Stomach smooth muscle (tissue), 2 donors: ENCODE results near the gene PKD1L1.

Source experiments
- H3K27ac ChIP-seq: one replicate; pipeline ENCODE4 v1.7.0; 2013; ENCODE audit warnings: mild to moderate bottlenecking, low read length, inconsistent platforms
- H3K27me3 ChIP-seq, 2 donors: one replicate each; pipeline ENCODE4 v1.7.0; 2013; ENCODE audit warnings: low read length in 2 of 2; ENCODE audit not compliant: insufficient read depth in 2 of 2, control insufficient read depth in 1 of 2
- H3K36me3 ChIP-seq, 2 donors: one replicate each; pipeline ENCODE4 v1.7.0; 2013; ENCODE audit warnings: low read length in 2 of 2; ENCODE audit not compliant: control insufficient read depth in 2 of 2, insufficient read depth in 2 of 2
- H3K4me1 ChIP-seq: one replicate; pipeline ENCODE4 v1.7.0; 2013; ENCODE audit warnings: low read length; ENCODE audit not compliant: control insufficient read depth, insufficient read depth
- H3K4me3 ChIP-seq, 2 donors: one replicate each; pipeline ENCODE4 v1.7.0; 2013; ENCODE audit warnings: low read length in 2 of 2
- H3K9ac ChIP-seq, 2 donors: one replicate each; pipeline ENCODE4 v1.7.0; 2013; ENCODE audit warnings: low read length in 2 of 2, mild to moderate bottlenecking in 1 of 2
- H3K9me3 ChIP-seq, 2 donors: one replicate each; pipeline ENCODE4 v1.7.0; 2013; ENCODE audit warnings: low read length in 2 of 2; ENCODE audit not compliant: control insufficient read depth in 2 of 2
- donor health status: healthy.
- donor health status: Pancreatic carcinoma.

The PKD1L1 gene

DNA sequence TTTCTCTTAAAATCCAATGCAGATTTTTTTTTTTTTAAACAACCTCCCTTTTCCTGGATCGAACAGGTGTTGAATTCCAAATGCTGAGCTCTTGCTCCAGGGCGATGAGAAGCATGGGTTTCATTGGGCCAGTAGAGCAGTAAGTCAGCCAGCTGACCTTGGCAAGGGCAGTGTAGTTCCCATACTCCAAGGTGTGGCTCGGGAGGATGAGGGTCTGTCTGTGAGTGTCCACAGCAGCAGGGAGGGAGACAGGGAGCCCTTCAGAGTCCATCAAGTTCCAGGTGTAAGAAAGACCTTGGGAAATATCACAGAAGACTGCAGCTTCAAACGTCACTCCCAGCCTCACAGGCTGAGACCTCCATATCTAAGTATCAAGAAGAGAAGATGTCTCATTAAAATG, 50.4 kb downstream of the PKD1L1 start:
- H3K4me1 ChIP-seq = no peaks in the 10 kb centered on the region
- H3K36me3 ChIP-seq = no peaks in the 10 kb centered on the region
- peaks cover 0 to 4% of the 10 kb centered on the region in 2 donors for H3K27me3 ChIP-seq
- H3K4me3 ChIP-seq = no peak overlapping the region
- no peaks in the 10 kb centered on the region for H3K9me3 ChIP-seq
- H3K9ac ChIP-seq = no peak overlapping the region
- no peak overlapping the region for H3K27ac ChIP-seq

DNA sequence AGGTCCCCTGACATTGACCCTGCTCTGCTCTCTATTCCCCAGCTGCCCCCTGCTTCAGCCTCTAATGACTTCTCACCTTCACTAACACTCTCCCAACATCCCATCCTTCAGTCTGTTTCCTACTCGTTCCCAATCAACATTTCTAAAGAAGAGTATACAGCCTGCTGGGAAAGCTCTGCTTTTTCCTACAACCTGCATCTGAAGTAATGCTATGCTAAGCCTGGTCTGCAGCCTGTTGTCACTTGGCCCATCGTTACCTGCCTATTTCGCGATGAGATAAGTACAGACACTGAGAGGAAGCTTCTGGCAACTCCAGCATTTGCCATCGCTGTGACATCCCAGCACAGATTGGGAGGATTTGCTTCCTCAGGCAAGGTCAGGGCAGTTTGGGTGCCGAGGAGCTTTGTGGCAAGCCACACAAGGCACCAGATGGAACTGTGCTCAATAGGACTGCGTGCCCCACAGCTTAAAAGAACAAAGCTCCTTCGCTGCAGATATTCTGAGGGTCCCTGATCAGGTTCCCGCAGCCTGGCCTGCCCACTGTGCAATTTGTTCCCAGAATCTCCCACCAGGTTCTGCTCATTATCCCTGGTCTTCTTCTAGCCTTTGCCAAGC, 51.4 kb downstream of the PKD1L1 start:
- H3K36me3 ChIP-seq = no peaks in the 10 kb centered on the region
- H3K4me1 ChIP-seq = no peaks in the 10 kb centered on the region
- H3K9me3 ChIP-seq = no peaks in the 10 kb centered on the region
- no peak overlapping the region for H3K9ac ChIP-seq
- no peak overlapping the region for H3K4me3 ChIP-seq
- no peak overlapping the region for H3K27ac ChIP-seq
- H3K27me3 ChIP-seq = peaks cover 0 to 4% of the 10 kb centered on the region in 2 donors

DNA sequence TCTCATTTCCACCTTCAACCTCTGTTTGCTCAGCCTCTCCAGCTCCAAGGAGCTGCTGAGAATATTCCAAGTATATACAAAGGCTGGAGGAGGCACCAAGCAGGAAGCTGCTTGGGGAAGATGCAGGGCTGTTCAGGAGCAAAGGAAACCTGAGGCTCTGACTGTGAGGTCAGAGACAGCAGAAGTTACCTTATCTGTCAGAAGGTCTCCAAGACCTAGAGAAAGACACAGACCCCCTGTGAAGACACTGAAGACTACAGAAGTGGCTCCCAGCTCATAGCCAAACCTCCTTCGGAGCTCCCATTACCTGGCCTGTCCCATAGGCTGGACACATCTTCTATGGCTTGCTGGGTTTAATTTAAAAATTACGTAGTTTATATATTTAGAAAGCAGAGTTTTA, 53.2 kb downstream of the PKD1L1 start:
- Histone ChIP-seq H3K27ac (no peak overlapping the region), H3K27me3 (peaks cover 0 to 5% of the 10 kb centered on the region in 2 donors), H3K9me3 (no peaks in the 10 kb centered on the region), H3K4me3 (no peak overlapping the region), H3K4me1 (no peaks in the 10 kb centered on the region), H3K9ac (no peak overlapping the region), H3K36me3 (no peaks in the 10 kb centered on the region)

DNA sequence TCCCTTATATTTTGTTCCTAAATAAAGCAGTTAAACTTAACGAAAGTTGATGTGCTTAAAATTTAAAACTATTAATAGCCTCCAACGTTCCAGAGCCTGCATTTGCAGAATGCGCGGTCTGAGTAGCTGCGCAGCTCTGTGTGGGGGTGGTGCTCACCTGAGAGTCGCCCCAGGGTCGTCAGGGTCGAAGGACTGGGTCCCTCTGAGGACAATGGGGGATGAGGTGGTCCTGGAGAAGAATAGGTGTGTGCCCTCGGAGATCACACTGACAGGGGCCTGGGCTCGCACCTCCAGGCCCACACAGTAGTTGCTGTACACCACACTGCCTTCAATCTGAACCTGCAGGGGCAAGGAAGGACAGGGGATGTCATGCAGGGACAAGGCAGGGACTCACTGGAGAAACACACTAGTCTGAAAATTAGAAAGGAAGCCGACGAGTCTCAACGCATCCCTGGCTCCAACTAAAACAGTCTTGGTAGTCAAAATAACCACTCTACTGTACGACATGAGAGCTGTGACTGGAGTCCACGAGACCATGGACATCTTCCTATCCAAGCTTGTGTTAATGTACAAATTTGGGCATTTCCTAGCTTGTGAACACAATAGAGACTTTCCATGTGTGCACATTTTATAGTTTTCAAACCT, 54.4 kb downstream of the PKD1L1 start:
- H3K27me3 ChIP-seq = peaks cover 0 to 5% of the 10 kb centered on the region in 2 donors
- H3K4me3 ChIP-seq = no peak overlapping the region
- no peaks in the 10 kb centered on the region for H3K36me3 ChIP-seq
- no peaks in the 10 kb centered on the region for H3K9me3 ChIP-seq
- H3K9ac ChIP-seq = no peak overlapping the region
- H3K27ac ChIP-seq = no peak overlapping the region
- no peaks in the 10 kb centered on the region for H3K4me1 ChIP-seq

DNA sequence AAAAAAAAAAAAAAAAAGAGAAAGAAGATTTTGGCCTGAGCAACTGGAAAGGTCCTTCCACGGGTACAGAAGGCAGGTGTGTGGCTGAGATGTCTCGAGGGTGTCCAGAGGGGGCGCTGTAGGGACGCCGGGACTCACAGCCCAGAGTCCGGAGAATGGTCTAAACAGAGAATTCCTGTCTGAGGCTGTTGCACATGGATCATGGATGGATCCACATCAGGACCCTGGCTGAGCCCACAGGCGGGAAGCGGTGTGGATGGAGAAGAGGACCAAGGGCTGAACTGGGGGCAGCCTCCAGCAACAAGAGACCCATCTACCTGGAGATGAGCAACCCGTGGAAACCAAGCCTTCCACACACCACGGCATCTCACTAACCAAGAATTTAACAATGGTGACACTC, 55.0 kb downstream of the PKD1L1 start:
- H3K27me3 ChIP-seq = peaks cover 0 to 5% of the 10 kb centered on the region in 2 donors
- no peak overlapping the region for H3K4me3 ChIP-seq
- no peaks in the 10 kb centered on the region for H3K9me3 ChIP-seq
- no peaks in the 10 kb centered on the region for H3K36me3 ChIP-seq
- H3K27ac ChIP-seq = no peak overlapping the region
- no peak overlapping the region for H3K9ac ChIP-seq
- no peaks in the 10 kb centered on the region for H3K4me1 ChIP-seq

DNA sequence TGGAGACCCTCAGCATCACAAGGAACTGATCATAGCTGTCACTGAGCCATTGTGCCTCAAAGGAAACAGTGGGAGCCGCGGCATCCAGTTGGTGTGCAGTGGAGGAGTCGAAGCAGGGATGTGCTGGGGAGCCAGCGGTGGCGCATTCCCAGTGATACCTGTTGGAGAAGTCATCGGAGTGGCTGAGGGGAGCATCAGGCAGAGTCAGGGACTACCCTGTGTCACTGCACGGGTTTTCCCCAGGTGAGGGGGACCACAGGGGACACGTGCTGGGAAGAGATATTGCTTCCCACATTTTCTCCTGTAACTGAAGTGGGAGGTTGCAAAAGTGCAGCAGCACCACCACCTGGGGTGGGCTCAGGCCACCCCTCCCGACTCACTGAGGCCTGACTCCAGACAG, 57.7 kb downstream of the PKD1L1 start:
- Histone ChIP-seq H3K27ac (no peak overlapping the region), H3K9ac (no peak overlapping the region), H3K36me3 (no peaks in the 10 kb centered on the region)

DNA sequence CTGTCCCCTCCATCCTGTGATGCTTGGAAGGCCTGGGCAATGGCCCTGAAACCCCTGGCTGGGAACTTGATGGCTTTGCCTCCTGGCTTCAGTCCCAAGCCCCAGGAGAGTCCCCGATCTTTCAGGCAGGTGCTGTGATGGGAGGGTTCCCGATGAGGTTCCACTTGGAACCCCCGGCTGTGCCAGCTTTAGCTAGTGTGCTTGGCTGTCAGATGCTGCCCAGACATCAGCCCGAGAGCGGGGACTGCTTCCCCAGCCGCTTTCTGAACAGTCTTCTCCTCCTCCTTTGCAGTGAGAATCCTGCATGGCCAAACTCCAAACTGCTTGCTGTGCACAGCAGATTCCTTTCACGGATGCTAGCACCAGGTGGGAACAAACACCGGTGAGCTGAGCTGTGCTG, 58.1 kb downstream of the PKD1L1 start:
- H3K4me3 ChIP-seq = no peak overlapping the region
- no peaks in the 10 kb centered on the region for H3K4me1 ChIP-seq
- H3K27ac ChIP-seq = no peak overlapping the region
- no peaks in the 10 kb centered on the region for H3K9me3 ChIP-seq
- H3K36me3 ChIP-seq = no peaks in the 10 kb centered on the region
- peaks cover 0 to 2% of the 10 kb centered on the region in 2 donors for H3K27me3 ChIP-seq
- no peak overlapping the region for H3K9ac ChIP-seq

More for the DNA sequence above, 57.7 kb downstream of the PKD1L1 start:
- Histone ChIP-seq H3K4me1 (no peaks in the 10 kb centered on the region), H3K4me3 (no peak overlapping the region), H3K27me3 (peaks cover 0 to 2% of the 10 kb centered on the region in 2 donors), H3K9me3 (no peaks in the 10 kb centered on the region)

DNA sequence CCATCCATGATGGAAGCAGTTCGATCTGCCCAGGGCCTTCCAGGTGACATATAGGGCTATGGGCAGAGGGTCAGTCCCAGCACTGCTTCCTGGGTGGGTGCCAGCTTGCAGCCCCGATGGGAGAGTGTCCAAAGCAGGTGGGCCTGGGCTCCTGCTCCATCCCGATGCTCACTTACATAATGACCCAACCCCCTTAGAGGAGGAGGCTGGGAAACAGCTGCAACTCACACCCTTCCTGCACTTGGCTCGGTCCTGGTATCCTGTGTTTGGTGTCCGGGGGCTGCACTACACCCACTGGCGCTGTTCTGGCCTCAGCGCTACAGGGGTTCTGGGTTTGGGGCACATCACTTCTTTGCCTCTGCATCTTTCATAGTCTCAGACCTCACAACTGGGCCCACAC, 58.5 kb downstream of the PKD1L1 start:
- Histone ChIP-seq H3K9me3 (no peaks in the 10 kb centered on the region), H3K36me3 (no peaks in the 10 kb centered on the region), H3K4me1 (no peaks in the 10 kb centered on the region), H3K9ac (no peak overlapping the region), H3K27ac (no peak overlapping the region), H3K27me3 (peaks cover 0 to 2% of the 10 kb centered on the region in 2 donors), H3K4me3 (no peak overlapping the region)

DNA sequence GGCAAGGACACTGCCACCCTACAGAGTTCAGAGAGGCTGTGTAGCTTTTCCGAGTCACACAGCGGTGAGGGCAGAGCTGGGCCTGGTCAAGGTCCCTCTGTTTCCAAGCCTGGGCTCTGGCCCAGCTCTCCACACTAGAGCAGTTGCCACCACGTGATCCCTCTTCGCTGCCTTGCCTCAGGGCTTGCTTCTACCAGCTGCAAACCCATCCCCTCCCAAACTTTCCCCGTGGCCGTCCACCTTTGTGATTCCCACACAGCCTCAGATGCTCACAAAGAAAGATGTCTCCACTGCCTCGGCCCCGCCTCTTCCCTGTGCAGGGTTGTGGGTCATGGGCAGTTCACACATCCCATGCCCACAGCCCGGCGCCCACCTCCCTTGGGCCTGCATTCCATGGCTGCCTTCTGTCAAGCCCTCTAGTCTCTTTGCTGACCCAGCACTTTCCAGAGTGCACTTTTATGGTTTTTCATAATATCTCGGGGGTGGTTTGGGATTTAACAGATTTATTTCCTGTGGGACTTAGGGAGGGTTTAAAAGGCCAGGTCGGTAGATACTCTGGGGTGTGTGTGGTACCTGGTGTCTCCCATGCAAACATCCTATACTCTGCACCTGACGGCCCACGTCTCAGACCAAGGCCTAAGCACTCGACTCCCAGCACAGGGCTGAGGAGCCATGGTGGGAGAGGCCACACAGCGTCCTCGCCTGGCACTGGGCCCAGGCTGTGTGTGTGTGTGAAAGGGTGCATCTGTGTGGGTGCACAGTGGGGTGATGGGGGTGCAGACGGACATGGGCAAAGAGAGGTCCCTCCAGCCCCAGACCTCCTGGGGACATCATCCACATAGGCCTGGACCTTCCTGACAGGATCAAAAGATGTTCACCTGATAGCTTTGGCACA, 59.6 kb downstream of the PKD1L1 start:
- H3K4me3 ChIP-seq = no peak overlapping the region
- H3K4me1 ChIP-seq = no peaks in the 10 kb centered on the region
- no peaks in the 10 kb centered on the region for H3K36me3 ChIP-seq
- peaks cover 0 to 2% of the 10 kb centered on the region in 2 donors for H3K27me3 ChIP-seq
- no peak overlapping the region for H3K9ac ChIP-seq
- no peaks in the 10 kb centered on the region for H3K9me3 ChIP-seq
- no peak overlapping the region for H3K27ac ChIP-seq

DNA sequence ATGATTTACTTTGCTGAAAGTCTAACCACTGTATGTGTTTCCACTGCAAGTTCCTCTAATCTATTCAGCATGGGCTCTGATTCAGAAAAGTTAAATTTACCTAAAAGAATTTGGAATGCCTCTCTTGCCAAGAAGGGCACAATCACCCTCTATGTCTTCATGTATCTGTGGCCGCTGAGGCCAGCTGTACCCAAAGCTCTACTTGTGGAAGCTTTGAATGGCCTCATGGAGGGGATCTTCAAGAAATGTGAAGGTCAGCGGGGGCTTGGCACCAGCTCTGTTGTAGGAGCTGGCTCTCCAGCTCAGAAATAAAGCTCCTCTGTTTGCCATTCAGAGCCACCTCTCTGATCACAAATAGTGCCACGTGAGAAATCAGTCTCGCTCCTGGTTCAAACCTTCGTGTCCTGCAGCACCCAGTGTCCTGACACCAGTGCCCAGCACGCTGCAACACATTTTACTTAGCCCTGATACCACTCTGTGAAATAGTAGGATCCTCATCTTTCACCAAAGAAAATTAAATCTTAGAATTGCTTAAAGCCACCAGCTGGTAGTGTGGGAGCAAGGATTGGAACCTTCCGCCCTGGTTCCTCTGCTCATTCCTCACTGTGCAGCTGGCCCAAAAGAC, 61.1 kb downstream of the PKD1L1 start:
- Histone ChIP-seq H3K9ac (no peak overlapping the region), H3K4me1 (no peaks in the 10 kb centered on the region), H3K27me3 (peaks cover 0 to 2% of the 10 kb centered on the region in 2 donors), H3K36me3 (no peaks in the 10 kb centered on the region), H3K27ac (no peak overlapping the region), H3K4me3 (no peak overlapping the region), H3K9me3 (no peaks in the 10 kb centered on the region)
